SK-N-SH (cell line): ENCODE measurements around the gene FHIP1B. TPM values are rescaled to one million over a fixed set of nuclear protein-coding genes. Genes with fewer than 3 reads are reported as not detected.

Source experiments
- CTCF ChIA-PET: fragments of 300-600, 350-600 bp; formaldehyde crosslinking; extraction: SDS; loops from one replicate; lab custom pipeline; 2021; lab: Yijun Ruan, JAX
- POLR2A ChIA-PET: fragments of 350-600 bp; sonication (Branson Sonifier 250); formaldehyde crosslinking; extraction: SDS; loops from one replicate; lab custom pipeline; 2020; ENCODE audit warnings: antibody characterized with exemption, inconsistent platforms; lab: Yijun Ruan, JAX
- DNase-seq: peaks from one replicate; pipeline ENCODE4 v3.0.0; 2012
- H2AFZ ChIP-seq: fragments of 200-600 bp; sonication (generic); 2 replicates; pipeline ENCODE4 v1.8.1; 2016; ENCODE audit warnings: antibody characterized with exemption, mild to moderate bottlenecking, low read depth
- H3F3A ChIP-seq: fragments of 200-600 bp; sonication (generic); replicated peaks from 2 replicates; pipeline ENCODE3; 2016; ENCODE audit warnings: antibody characterized with exemption, mild to moderate bottlenecking; ENCODE audit not compliant: insufficient read depth
- H3K27ac ChIP-seq, 2 experiments: fragments of 200-500 bp in 1 of 2; fragments of 200-600 bp in 1 of 2; sonication (Bioruptor generic) in 1 of 2; sonication (generic), shearing (Covaris generic) in 1 of 2; 2 replicates each; pipeline versions ENCODE4 v1.5.1 to v1.6.1; 2014 to 2016; ENCODE audit warnings: low read depth in 2 of 2, inconsistent platforms in 1 of 2, low read length in 1 of 2, mild to moderate bottlenecking in 1 of 2, mixed read lengths in 1 of 2
- H3K27me3 ChIP-seq: fragments of 200-600 bp; sonication (generic), shearing (Covaris generic); 2 replicates; pipeline ENCODE4 v1.6.1; 2016; ENCODE audit warnings: mixed run types; ENCODE audit not compliant: insufficient read depth
- H3K36me3 ChIP-seq, 2 experiments: fragments of 200-500 bp in 1 of 2; fragments of 200-600 bp in 1 of 2; sonication (Bioruptor generic) in 1 of 2; sonication (generic) in 1 of 2; replicated peaks in 1 of 2; 2 replicates each; pipeline versions ENCODE3 to v1.5.1; 2014 to 2016; ENCODE audit warnings: low read length in 1 of 2, mild to moderate bottlenecking in 1 of 2; ENCODE audit not compliant: insufficient read depth in 2 of 2, control insufficient read depth in 1 of 2
- H3K4me1 ChIP-seq, 2 experiments: fragments of 200-500 bp in 1 of 2; fragments of 200-600 bp in 1 of 2; sonication (Bioruptor generic) in 1 of 2; sonication (generic), shearing (Covaris generic) in 1 of 2; 2 replicates each; pipeline versions ENCODE4 v1.5.1 to v1.6.1; 2014 to 2016; ENCODE audit warnings: low read depth in 1 of 2, low read length in 1 of 2, mixed run types in 1 of 2; ENCODE audit not compliant: insufficient read depth in 2 of 2, control insufficient read depth in 1 of 2
- H3K4me2 ChIP-seq: fragments of 200-600 bp; sonication (generic), shearing (Covaris generic); 2 replicates; pipeline ENCODE4 v1.6.1; 2017; ENCODE audit warnings: mixed run types
- H3K4me3 ChIP-seq, 2 experiments: fragments of 200-500 bp in 1 of 2; fragments of 200-600 bp in 1 of 2; sonication (Bioruptor generic) in 1 of 2; sonication (generic), shearing (Covaris generic) in 1 of 2; 2 replicates each; pipeline versions ENCODE4 v1.5.1 to v1.8.1; 2014 to 2016; ENCODE audit warnings: low read depth in 2 of 2, inconsistent platforms in 1 of 2, low read length in 1 of 2, mild to moderate bottlenecking in 1 of 2, mixed read lengths in 1 of 2, moderate library complexity in 1 of 2
- H3K79me2 ChIP-seq: fragments of 200-600 bp; sonication (generic); 2 replicates; pipeline ENCODE4 v1.8.1; 2017; ENCODE audit warnings: mild to moderate bottlenecking; ENCODE audit not compliant: insufficient read depth
- H3K9ac ChIP-seq: fragments of 200-600 bp; sonication (generic); 2 replicates; pipeline ENCODE4 v1.6.1; 2017; ENCODE audit warnings: mixed run types
- H3K9me2 ChIP-seq: fragments of 200-600 bp; sonication (generic); 2 replicates; pipeline ENCODE4 v1.6.1; 2017; ENCODE audit warnings: mixed run types
- H3K9me3 ChIP-seq: fragments of 200-600 bp; sonication (generic); 2 replicates; pipeline ENCODE4 v1.6.1; 2017; ENCODE audit warnings: mixed run types, mild to moderate bottlenecking, moderate library complexity
- H4K20me1 ChIP-seq: fragments of 200-600 bp; sonication (generic); 2 replicates; pipeline ENCODE4 v1.6.1; 2017; ENCODE audit warnings: mild to moderate bottlenecking, mixed run types; ENCODE audit not compliant: insufficient read depth
- FOXM1 ChIP-seq: IDR thresholded peaks from 2 replicates; pipeline ENCODE4 v1.4.0; 2012; ENCODE audit warnings: low read depth, mild to moderate bottlenecking
- GATA2 ChIP-seq: sonication (generic); formaldehyde crosslinking; IDR thresholded peaks from 2 replicates; pipeline ENCODE4 v1.5.0; 2020; ENCODE audit warnings: mild to moderate bottlenecking, missing genetic modification reagents
- PBX3 ChIP-seq: IDR thresholded peaks from 2 replicates; pipeline ENCODE4; 2012
- POLR2AphosphoS5 ChIP-seq: IDR thresholded peaks from 2 replicates; pipeline ENCODE4 v1.6.1; 2012; ENCODE audit warnings: low read depth, low read length
- RFX5 ChIP-seq: IDR thresholded peaks from 2 replicates; pipeline ENCODE4 v1.6.1; 2012; ENCODE audit warnings: mild to moderate bottlenecking, improper control_type of control experiment, low read length
- RXRA ChIP-seq: IDR thresholded peaks from 2 replicates; pipeline ENCODE4 v1.4.0; 2012; ENCODE audit warnings: low read depth, mild to moderate bottlenecking, borderline replicate concordance
- TCF12 ChIP-seq: IDR thresholded peaks from 2 replicates; pipeline ENCODE4 v1.4.0; 2012
- USF1 ChIP-seq: IDR thresholded peaks from 2 replicates; pipeline ENCODE4 v1.4.0; 2012; ENCODE audit warnings: low read depth, borderline replicate concordance
- USF2 ChIP-seq: fragments of 150-350 bp; IDR thresholded peaks from 2 replicates; pipeline ENCODE4 v1.6.1; 2017; ENCODE audit warnings: antibody characterized with exemption, low read length, low read depth, borderline replicate concordance
- WGBS: methylation state at CpG from one replicate; pipeline ENCODE4 v1.1.6; 2017; ENCODE audit warnings: low lambda C conversion rate; 5-methylcytosine and 5-hydroxymethylcytosine counted together
- polyA plus RNA-seq, 3 experiments: library from polyadenylated mRNA; depleted of rRNA; stranded (reverse); fragments of >200 nt; gene quantifications; 2 replicates each; pipeline ENCODE4 v1.2.3, GENCODE V29; 2012

Gene FHIP1B
- polyA plus RNA-seq, 1 of the 3 experiments (the other 2 are of a cell fraction), result 26.3 TPM

GRCh38 chr11:6232899-6233298 lies 1.5 kb downstream of the FHIP1B start:
- Histone ChIP-seq H3K9ac (no peak overlapping the region), H3K79me2 (peaks cover 54% of the 10 kb centered on the region), H3K9me2 (no peaks in the 10 kb centered on the region), H2AFZ (no peak overlapping the region), H3K4me3 (no peak overlapping the region), H3K36me3 (no peaks in the 10 kb centered on the region), H4K20me1 (peaks cover 19% of the 10 kb centered on the region; the same call in 1 of the 2 replicates), H3K4me1 (peaks cover 0 to 8% of the 10 kb centered on the region in 2 experiments; a peak in 1 of 4 replicates), H3K4me2 (peak overlapping the region; percentile 84), H3F3A (peaks cover 5% of the 10 kb centered on the region), H3K27me3 (0 out of 2 replicates have a peak, but pooled peaks cover under 1% of the 10 kb centered on the region), H3K27ac (no peak overlapping the region), H3K9me3 (no peaks in the 10 kb centered on the region)
- ChIA-PET POLR2A (no interaction called here), CTCF (no interaction called here)
- TF ChIP-seq PBX3 (no peak), POLR2AphosphoS5 (no peak), RXRA (no peak), FOXM1 (no peak), TCF12 (no peak), USF1 (no peak), RFX5 (no peak)
- DNase-seq, result no peak

GRCh38 chr11:6229911-6230310 lies 4.5 kb downstream of the FHIP1B start:
- 79% methylated on average over 2 of the region's 2 CpGs for WGBS
- peaks cover 79% of the 10 kb centered on the region for H3K79me2 ChIP-seq
- POLR2A ChIA-PET, result no interaction called here

More at GRCh38 chr11:6229911-6230310, 4.5 kb downstream of the FHIP1B start:
- Histone ChIP-seq H3K4me2 (no peak overlapping the region), H3K9me2 (no peaks in the 10 kb centered on the region), H3K4me3 (no peak overlapping the region), H4K20me1 (peaks cover 29% of the 10 kb centered on the region; the same call in 1 of the 2 replicates), H3K27me3 (no peaks in the 10 kb centered on the region), H2AFZ (no peak overlapping the region), H3K9me3 (no peaks in the 10 kb centered on the region), H3F3A (no peaks in the 10 kb centered on the region), H3K4me1 (peaks cover 0 to 5% of the 10 kb centered on the region in 2 experiments; a peak in 1 of 4 replicates), H3K9ac (no peak overlapping the region), H3K36me3 (peaks cover 0 to 2% of the 10 kb centered on the region in 2 experiments), H3K27ac (no peak overlapping the region)
- DNase-seq, result no peak
- CTCF ChIA-PET, result interaction anchor here (1.2 to 1.5 kb wide), 3 partner anchors 13 to 1049 kb away, joined by 3 to 4 read pairs (median 4); no protein-coding TSS in a partner anchor
- TF ChIP-seq USF1 (no peak), GATA2 (no peak), USF2 (no peak)
